GM21447 (cell line): ENCODE measurements around the gene PEG3.

Source experiments
- ATAC-seq: cut with Tn5 transposase; IDR thresholded peaks from one replicate; pipeline ENCODE4 v1.9.1; 2021; ENCODE audit not compliant: unreplicated experiment

Gene PEG3

DNA sequence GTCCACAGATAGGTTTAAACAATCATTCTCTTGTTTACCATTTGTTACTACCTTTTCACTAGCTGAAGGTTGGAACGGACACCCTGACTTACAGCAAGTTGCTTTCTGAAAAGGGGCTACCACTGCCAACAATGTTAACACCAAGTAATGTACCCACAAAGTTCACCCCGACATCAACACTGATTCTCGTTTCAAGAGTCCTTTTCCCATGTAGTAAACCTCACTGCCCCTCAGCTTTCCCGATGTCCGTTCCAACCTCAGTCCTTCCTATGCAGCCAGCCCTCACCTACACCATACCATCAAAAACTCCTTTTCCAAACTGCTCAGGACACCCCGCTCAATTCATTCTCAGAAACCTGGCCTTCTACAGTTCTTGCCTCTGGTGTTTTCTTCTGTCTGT, 29.0 kb downstream of the PEG3 start:
- ATAC-seq: no peak

DNA sequence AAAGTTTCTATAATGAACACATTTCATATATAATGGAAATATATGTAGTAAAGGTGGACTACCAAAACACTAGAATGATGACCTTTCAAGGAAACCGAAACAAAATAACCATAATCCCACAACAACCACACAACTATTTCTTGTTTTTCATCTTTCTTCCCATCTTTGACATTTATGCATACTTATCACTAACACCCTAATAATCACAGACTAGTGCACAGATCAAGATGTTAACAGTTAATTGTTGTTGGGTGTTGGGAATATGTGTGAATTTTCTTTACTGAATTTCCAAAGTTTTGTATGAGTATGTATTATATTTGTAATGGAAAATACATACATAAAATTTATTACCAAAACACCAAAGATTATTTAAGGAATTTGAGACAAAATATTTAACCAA, 30.3 kb downstream of the PEG3 start:
- no peak for ATAC-seq

DNA sequence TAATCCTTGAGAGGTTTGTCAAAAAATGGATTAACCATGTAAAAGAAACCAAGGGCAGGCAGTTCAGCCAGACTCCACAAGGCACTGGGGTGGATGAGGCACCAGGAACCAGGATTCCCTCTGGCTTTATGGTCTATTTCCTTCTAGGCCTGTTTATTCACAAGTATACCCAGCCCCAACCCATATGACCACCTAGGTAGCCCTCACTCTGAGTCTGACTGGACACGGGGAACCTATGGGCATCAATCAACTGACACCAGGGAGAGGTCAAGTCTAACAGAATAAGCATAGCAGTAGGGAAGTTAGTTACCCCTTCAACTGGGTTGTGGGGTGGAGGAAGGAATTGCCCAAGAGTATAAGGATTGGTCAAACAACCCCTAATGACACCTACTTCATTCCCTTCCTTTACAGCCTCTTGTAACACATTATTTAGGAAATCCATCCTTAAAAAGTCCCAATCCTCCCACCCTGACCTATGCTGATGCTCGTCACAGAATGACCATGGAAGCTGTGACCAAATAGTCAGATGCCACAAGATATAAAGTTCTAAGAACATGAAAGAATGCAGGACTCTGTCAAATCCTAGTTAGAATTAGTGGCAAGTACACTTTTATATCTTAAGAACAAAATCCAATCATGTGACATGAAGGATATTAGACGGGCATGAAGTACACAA, 31.7 kb downstream of the PEG3 start:
- no peak for ATAC-seq

DNA sequence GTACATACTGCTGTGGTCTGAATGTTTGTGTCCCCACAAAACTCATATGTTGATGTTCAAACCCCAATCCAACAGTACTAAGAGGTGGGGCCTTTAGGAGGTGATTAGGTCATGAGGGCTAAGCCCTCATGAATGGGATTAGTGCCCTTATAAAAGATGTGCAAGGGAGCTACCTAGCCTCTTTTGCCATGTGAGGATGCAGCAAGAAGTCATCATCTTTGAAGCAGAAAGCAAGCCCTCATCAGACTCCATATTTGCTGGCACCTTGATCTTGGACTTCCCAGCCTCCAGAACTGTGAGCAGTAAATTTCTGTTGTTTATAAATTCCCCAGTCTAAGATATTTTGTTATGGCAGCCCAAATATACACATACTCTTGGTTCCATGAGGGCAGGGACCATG, 33.9 kb downstream of the PEG3 start:
- no peak for ATAC-seq
